ENCODE measurements around the gene CRTC1.
"Not testable (repeated sequence)": the region's sequence is repeated elsewhere in the genome, so short reads cannot be mapped to it uniquely, and the experiment has no call there.

CRTC1 gene

DNA sequence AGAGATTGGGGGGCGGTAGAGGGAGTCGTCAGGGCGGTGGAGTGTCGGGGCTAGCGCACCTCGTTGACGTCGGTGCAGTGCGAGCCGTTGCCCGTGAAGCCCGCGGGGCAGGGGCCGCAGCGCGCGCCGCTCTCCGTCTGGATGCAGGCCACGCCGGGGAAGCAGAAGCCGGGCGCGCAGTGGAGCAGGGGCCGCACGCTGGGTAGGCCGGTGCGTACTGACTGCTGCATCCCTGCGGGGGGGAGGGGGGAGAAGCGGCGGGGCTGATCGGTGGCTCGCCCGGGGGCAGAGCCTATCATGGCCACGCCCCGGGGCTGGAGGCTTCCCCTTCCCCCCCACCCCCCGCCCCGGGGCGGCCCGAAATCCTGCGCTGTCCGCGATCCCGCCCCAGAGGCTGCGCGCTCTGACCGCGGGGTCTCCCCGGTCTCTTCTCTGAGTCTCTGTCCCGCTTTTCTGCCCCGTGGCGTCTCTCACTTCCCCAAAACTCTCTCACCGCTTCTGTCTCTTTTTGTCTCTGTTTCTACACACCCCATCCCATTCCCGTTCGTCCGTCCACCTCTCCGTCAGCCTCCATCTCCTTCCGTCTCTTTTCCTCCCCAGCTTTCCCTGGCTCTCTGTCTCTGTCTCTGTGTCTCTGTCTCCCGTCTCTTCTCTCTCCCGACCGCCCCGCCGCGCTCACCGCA is 106.5 kb downstream of the CRTC1 start:
- peak in 1 of 4 experiments; percentile 13 for DNase-seq

DNA sequence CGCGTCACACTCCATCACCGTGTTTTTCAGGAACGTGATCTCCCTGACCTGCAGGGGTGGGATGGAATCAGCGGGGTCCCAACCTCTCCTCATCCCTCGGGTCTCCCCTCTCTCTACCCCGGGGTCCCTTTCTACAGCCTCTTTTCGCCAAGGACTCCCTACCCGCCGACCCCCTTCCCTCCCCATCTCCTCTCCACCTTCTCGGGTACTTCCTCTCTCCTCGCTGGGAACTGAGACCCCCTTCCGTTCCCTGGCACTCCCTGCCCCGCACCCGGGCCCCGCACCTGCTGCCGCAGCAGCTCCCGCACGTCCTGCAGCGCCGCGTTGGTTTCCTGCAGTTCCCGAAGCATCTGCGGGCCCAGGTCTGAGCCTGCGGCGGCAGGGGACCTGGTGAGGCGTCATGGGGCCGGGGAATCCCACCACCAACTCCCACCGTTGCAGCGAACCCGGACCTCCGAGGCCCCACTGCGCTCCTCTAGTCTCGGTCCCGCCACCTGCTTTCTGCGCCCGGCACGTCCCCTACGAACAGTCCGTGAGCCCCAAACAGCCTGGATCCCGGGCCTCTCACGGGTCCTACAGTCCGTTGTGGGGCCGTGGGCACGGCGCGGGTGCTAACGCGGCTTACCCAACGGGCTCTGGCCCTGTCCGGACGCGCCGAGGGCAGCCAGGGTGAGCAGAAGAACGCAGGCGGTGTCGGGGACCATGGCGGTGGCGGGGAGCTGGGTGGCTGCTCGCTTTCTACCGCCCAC is 107.3 kb downstream of the CRTC1 start, which contains the start of gene COMP:
Gene COMP, minus strand, starts transcription at position 740 of the 749 bp plus-strand sequence. Its CDS starts 36 bp downstream, at position 704.
- DNase-seq: no peak

DNA sequence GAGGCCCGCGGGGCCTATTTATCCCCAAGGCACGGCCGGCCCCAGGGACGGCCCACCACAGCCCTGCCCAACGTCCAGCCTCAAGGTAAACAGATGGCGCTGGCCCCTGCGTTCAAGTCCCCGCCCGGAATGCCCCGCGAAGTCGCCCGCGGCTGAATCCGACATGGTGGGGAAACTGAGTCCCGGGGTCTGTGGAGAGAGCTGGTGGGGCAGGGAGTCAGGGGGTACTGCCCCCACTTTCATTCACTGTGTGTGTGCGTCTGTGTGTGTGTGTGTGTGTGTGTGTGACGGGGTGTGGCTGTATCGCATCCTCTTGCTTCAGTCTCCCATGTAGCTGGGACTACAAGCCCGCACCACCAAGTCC is 107.8 kb downstream of the CRTC1 start:
- no peak for DNase-seq

DNA sequence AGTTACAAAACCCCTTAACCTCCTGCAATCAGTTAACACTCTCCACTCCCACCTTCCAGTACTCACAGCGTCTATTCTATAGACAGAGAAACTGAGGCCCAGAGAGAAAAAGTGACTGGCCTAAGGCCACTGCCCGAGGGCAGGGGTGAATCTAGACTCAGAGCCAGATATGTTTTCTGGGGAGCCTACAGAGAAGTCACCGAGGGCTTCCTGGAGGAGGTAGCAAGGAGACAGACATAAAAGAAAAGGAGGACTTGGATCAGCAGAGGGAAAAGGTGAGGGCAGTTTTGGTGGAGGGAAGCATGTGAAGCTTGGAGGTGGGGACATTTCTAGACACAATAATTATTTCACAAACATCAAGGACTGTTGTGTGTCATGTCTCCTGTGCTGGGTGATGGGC is 109.2 kb downstream of the CRTC1 start:
- no peak for DNase-seq

DNA sequence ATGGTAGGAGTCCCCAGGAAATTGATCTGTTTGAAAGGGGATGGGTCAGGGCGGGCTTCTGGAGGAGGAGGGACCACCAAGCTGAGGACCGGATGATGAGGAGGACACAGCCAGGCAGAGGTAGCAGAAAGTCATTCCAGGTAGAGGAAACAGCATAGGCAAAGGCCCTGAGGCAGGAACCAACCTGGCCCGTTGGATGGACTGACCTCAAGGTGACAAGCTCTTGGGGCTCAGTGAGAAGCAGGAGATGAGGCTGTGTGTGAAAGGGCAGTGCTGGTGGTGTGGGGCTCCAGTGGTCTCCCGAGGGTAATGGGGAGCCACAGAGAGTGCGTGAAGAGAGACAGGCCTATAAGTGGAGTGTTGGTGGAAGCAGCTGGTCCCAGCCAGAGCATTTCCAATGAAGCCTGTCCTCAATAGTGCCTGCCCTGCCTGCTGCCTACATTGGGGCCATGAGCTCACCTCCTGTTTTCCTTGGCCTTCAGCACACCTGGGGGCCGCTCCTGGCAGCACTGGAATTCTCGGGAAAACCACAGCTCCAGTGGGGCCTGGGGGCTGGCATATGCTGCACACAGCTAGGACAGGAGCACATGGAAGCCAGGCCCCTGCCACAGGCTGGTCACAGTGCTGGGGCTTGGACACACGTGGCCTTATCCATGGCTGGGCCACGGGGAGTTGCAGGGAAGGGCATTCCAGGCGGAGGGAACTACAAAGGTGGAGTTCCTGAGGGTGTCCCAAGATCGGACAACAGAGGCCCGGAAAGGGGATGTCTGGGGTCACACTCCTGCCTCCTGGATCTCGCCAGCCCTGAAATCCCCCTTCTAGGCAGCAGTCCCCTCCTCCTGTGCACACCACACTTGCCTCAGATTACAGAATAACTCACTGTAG is 109.9 kb downstream of the CRTC1 start:
- DNase-seq: no peak

DNA sequence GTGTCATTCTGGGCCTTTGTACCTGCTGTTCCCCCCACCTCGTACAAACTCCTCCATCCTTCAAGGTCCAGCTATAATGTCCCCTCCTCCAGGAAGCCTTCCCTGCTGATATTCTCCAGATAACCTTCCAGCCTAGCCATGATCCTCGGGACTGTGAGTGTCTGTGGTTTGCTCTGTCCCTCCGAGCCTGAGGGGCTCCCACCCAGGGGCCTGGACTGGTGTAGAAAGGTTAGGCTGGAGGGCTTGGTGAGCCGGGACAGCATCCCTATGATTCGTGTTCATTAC is 110.5 kb downstream of the CRTC1 start:
- no peak for DNase-seq

DNA sequence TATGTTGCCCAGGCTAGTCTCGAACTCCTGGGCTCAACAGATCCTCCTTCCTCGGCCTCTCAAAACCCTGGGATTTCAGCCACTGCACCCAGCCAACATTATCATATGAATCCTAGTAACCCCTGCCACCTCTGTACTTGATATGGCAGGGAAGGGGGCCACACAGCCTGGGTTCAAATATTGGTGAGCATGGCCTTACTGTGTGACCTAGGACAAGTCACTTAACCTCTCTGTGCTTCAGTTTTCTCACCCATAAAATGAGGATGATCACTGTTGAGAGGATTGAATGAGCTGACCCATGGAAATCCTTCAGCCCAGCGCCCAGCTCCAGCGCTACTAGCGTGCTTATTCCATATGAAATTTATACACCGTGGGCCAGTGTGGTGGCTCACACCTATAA is 111.2 kb downstream of the CRTC1 start:
- no peak for DNase-seq

DNA sequence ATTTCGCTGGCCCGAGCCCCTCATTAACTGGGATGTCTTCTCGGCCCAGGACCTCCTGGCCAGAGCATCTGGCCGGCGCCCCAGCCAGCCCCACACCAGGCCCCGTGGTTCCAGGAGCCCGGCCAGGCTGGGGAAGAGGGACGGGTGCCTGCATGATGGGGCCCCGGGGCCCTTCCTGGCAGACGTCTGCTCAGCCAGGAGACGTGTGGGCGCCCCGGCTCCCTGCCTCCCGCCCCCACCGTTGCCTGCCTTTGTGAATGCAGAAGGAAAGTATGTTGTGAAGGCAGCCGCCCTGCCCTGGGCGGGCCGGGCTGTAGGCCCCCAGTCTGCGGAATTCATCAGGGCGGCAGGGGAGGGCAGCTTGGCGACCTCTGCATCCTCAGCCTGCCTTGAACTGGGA is 112.1 kb downstream of the CRTC1 start:
- DNase-seq: no peak

DNA sequence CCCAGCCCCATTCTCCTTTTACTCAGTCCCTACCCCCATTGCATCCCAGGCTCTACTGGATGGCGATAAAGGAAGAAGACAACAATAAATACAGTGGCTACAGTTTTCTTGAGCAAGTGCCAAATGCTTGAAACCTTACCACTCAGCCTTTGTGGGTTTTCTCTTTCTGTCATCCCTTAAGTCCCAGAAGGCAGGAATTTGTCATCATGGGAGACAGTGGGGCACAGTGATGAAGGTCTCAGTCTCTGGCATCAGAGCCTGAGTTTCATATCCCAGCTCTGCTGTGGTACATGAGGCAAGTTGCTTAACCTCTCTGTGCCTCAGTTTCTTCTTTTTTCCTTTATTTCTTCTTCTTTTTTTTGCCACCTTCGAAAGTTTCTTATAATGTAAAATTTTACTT is 112.8 kb downstream of the CRTC1 start:
- no peak for DNase-seq

DNA sequence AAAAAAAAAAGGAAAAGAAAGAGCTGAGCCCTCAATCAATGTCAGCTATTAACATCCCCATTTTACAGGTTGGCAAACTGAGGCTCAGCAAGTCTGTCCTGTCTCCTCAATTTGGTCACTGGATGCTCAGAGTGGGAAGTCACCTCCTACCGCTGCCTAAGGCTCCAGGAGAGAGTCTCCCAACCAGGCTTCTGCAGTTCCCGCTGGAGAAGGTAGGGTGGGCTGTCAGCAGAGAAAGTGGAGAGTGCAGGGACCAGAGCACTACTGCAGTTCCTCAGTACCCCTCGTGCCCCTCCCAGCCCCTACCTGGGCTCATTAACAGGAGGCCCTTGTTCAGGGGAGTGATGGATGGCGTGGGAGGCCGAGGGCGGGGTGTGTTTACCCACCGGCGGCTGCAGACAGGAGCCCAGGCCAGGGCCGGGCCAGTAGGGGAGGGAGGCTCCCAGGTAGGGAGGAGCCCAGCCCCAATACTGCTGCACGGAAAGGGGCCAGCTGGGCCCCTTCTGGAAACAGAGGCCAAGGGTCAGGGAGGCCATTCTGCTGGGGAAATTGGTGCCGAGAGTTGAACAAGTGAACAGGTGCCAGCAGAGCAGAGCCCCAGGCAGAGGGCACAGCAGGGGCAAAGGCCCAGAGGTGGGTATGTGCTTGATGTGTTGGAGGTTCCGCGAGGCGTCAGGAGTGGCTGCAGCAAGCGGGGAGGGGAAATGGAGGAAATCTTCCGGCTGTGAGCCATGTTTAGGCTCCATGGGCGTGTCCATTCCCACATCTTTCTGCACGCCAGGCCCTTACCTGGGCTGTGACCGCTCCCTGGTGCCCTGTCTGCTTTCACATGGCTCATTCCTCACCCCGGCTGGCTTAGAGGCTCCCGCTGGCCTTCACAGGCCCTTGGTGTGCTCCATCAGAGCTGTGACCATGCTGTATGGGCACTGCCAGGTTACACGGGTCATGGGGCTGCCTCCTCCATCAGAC is 115.2 kb downstream of the CRTC1 start:
- DNase-seq: no peak

DNA sequence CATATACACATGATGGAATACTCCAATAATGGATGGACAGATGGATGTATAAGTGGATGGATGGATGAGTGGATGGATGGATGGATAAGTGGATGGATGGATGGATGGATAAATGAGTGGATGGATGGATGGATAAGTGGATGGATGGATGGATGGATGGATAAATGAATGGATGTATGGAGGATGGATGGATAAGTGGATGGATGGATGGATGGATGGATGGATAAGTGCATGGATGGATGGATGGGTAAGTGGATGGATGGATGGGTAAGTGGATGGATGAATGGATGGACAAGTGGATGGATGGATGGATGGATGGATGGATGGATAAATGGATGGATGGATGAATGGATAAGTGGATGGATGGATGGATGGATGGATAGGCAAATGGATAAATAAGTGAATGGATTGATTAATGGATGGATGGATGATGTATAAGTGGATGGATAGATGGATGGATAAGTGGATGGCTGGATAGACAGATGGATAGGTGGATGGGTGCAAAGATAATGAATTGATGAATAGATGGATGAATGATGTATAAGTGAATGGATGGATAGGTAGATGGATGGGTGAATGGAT is 116.0 kb downstream of the CRTC1 start:
- no peak for DNase-seq

DNA sequence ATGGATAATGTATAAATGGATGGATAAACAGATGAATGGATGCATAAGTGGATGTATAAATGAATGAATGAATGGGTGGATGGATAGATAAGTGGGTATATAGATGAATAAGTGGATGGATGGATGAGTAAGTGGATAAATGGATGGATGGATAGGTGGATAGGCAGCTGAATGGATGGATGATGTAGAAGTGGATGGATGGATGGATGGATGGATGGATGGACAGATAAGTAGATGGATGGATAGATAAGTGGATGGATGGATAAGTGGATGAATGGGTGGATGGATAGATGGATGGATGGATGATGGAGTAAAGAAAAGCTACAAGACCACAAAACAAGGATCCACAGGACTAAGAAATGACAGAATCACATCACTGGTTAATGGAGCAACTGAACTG is 116.6 kb downstream of the CRTC1 start:
- no peak for DNase-seq

DNA sequence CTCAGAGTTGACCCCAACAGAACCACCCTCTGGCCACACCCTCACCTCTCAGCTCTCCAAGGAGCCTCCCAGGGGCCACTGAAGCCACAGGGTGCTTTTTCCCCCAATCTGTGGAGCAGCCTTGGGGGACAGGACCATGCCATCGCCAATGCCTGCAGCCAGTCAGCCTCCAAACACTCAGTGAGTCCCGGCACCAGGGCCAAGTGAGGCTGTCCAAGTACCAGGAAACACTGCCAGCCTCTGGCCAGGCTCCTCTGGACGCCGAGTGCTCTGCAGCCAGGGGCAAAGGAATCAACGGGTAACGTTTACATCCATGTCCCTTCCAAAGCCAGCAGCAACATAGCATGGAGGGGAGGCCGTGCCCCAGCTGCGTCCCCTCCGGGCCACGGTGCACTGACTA is 117.2 kb downstream of the CRTC1 start:
- no peak for DNase-seq

DNA sequence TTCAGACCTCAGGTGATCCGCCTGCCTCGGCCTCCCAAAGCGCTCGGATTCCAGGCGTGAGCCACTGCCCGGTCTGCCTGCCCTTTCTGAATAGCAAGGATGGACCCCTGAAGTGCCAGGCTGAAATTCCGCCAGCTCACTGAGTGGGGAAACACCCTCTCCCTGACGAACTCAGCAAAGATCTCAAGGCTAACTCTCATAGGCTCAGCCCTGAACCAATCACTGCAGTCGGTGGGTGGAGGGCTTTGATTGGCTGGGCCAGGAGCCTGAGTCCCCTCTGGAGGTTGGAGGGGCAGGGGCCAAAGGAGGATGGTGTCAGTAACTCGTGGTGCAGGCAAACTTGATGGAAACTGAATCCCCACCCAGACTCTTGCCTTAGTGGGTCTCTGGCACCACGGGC is 118.9 kb downstream of the CRTC1 start:
- no peak for DNase-seq

DNA sequence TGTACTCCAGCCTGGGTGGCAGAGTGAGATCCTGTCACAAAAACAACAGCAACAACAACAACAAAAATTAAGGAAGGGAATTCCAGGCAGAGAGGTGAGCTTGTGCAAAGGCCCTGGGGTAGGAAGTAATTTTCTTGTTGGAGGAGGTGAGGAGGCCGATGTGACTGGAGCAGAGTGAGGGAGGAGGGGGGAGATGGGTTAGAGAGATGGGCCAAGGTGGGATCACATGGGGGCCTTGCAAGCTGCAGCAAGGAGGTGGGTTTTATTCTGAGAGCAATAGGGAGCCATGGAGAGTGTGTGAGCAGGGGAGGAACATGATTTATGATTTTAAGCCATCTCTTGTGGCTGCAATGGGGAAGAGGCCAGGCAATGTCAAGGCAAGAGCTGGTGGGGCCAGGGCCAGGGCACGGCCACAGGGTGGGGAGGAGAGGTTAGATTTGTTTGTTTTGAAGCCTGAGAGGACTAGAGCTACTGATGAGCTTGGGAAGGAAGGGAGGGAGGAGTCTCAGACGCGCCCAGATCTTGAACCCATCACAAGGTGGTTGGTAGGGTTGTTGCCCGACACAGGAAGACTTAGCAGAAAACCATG is 120.2 kb downstream of the CRTC1 start:
- no peak for DNase-seq

DNA sequence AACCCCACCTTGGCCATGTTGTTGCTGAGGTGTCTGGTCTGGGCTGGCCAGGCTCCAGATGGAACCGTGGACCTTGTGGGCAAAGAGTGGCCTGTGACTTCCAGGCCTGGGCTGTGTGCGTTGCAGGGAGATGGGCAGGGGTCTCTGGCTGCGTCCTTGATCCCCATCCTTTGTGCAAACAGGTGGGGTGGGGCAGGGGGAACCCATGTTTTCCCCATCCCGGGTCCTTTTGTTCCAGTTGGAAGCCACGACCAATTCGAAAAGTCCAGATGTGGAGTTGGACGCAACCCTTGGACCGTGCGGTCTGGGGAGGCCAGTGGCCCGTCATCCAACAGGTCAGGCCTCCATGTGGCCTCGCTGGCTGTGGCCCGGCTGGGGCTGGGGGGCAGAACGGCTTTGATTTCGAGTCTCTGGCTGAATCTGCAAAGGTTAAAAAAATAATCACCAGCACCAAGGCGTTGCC is 120.7 kb downstream of the CRTC1 start:
- no peak for DNase-seq

DNA sequence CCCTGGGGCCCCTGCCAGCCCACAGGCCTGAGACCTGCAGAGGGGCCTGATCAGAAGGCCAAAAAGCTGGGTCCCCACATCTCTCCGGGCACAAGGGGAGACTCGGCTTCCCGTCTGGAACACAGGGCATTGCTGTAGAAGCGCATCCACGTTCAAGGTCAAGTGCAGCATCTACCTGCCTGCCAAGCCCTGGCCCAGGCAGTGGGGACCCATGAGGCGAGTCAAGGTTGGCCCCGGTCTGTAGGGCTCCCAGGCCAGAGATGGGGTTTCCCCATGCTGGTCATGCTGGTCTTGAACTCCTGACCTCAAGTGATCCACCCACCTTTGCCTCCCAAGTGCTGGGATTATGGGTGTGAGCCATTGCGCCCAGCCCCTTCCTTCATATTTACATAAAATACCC is 121.2 kb downstream of the CRTC1 start:
- DNase-seq: no peak

DNA sequence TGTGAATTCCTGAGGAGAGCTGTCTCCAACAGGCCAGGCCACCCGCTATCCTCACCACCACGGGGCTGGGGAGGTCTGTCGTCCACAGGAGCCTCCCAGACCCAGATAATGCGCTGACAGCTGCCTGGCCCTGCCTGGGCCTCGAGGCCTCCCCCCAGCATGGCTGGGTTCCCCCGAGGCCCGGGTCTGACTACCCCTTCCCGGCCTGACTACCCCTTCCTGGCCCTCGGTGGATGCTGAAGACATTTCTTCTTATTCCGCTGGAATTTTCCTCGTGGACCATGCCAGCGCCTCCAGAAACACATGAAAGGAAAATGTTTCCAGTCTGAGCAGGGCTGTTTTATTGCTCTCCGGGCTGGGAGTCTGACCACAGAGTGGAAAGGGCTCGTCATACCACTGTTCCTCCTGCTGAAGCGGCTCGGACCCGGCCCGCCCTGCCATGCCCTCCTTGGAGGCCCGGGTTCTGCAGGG is 124.4 kb downstream of the CRTC1 start:
- DNase-seq: no peak

DNA sequence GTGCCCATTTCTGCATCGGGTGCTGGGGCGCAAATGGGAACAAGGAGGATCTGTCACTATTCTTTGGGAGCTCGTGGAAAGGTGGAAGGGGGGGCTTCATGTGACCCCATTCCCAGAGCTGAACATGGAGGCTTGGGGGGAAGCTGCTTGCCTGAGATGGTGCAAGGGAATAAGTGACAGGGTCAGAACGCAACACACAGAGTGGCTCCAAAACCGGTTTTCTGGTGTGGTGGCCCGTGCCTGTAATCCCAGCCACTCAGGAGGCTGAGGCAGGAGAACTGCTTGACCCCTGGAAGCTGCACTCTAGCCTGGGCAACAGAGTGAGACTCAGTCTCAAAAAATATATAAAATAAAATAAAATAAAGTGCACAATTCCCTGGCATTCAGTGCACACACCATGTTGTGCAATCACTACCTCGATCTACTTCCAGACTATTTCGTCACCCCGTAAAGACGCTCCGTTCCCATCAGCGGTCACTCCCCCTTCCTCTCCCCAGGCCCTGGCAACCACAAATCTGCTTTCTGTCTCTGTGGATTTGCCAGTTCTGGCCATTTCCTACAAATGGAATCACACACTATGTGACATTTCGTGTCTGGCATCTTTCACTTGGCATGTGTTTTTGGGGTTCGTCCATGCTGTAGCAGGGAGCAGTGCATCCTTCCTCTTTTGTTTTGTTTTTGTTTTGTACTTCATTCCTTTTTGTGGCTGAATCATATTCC is 125.8 kb downstream of the CRTC1 start:
- no peak for DNase-seq

DNA sequence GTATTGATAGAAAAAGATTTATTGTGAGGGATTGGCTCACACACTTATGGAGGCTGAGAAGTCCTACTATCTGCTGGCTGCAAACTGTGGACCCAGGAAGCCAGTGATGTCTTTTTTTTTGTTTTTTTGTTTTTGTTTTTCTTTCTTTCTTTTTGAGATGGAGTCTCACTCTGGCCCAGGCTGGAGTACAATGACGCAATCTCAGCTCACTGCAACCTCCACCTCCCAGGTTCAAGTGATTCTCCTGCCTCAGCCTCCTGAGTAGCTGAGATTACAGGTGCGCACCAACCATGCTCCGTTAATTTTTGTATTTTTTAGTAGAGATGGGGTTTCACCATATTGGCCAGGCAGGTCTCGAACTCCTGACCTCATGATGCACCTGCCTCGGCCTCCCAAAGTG is 128.2 kb downstream of the CRTC1 start:
- not testable (repeated sequence) for DNase-seq

DNA sequence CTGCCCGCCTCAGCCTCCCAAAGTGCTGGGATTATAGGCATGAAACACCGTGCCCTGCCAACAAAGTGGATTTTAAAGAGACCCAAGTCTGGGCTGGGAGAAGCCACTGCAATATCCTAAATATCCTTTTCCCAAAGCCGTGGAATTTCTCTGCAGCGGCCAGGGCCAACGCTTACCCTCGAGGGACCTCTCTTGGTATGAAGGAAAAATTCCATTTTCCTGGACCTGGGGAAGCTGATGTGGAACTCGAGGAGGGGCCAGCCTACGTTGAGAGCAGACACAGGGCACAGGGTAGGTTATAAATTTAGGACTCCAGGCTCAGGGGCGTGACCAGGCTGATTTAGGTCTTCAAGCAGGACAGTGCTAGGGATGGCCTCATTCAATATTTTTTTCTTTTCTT is 130.6 kb downstream of the CRTC1 start:
- DNase-seq: no peak

Measured in activated naive CD4-positive, alpha-beta T cell (primary cell).